Measurements from ENCODE around the gene CD177.
"Not testable (repeated sequence)": the region's sequence is repeated elsewhere in the genome, so short reads cannot be mapped to it uniquely, and the experiment has no call there.

CD177 gene

DNA sequence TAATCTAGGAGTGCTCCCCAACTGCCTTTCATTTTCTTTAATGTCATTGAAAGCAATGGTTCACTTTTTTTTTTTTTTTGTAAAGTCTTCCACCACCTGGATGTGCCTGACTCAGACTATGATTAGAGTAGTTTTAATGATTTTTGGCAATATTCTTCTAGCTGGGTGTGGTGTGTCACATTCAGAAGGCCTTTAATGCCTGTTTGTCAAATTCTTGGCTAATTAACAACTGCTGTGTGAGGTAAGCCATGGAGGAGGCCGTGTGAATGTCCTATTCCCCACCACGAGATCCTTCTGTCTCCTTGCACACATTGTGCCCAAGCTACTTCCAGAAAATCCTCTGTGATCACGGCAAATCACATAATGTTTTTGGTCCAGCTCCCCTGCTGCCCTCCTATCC, 30.3 kb downstream of the CD177 start:
- DNase-seq = not testable (repeated sequence)

DNA sequence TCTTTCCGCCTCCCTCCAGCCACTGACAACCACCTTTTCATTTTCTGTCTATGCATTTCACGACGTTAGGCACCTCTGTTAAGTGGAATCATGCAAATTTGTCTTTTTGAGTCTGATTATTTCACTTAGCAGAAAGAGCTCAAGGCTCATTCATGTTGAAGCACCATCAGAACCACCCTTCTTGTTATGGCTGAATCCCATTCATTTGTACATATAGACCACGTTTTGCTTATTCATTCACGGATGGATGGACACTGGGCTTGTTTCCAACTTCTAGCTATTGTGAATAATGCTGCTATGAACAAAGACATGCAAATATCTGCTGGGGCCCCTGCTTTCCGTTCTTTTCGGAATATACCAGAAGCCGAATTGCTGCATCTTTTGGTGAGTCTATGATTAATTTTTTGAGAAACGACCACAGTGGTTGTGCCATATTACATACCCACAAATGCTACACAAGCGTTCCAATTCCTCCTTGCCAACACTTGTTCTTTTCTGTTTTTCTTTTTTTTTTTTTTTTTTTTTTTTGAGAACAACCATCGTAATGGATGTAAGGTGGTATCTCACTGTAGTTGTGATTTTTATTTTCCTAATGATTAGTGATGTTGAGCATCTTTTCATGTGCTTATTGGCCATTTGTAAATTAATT, 37.5 kb downstream of the CD177 start:
- peak; percentile 12 for DNase-seq

DNA sequence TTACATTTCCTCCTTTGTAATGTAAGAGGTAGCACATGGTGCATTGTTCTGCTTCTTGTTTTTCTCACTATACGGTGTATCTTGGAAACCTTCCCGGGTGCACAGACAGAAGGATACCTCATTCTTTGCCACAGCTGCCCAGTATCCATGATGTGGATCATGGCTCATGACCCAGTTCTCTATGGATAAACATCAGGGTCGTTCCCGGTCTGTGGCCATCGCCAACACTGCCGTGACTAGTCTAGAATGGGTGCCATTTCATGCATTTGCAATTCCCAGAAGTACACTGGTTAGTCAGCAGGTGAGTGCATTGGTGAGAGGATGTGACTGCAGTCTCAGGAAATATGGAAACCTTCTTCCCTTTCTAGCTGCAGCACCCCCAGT, 38.1 kb downstream of the CD177 start:
- DNase-seq = not testable (repeated sequence)

DNA sequence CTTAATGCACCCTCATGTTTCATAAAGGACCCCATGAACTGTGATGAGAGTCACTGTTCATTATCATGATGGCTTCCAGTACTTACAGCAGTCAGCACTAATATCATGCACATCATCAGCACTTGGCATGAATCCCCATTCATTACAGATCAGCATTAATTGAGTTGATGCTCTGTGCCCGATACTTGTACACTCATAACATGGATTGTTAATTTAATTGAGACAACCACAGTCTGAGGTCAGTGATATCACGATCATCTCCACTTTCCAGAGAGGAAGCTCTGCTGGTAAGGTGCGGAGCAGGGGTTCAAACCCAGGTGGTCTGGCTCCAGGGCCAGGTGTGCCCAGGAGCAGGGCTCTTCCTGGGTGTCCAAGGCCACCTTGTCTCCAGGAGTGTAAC, 40.0 kb downstream of the CD177 start:
- not testable (repeated sequence) for DNase-seq

DNA sequence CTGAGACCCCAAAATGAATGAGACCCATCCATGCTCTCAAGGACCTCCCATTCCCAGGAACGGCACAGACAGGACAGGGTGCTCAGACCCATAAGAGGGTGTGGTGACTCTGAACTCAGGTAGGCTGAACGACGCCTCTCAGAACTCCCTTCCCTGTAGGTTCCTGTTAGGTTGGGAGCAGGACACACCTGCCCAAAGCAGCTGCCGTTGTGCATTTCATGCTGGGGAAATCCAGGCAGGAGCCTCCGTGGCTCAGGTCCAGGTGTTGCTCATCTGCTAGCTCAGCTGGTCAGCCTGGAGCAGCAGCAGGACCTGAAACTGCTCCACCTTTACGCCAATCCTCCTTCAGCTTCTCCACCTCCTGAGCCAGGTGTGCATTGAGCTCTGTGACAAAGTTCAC, 42.1 kb downstream of the CD177 start:
- no peak for DNase-seq

DNA sequence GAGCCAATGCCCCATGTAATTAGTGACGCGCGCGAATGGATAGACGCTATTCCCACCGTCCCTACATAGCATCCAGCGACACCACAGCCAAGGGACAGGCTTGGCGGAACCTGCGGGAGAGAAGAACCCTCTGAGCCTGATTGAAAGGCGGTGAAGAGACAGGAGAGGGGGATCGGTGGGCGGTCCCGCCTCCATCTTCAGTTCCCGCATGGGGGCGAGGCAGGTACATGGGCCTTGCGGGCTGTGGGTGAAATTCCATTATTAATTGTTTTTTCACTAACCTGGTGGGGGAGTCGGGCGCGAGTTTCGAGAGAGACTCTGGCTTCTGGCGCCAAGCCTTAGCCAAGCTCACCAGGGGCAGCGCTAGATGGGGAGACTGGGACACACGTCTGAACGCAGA, 52.8 kb downstream of the CD177 start:
- DNase-seq = no peak

DNA sequence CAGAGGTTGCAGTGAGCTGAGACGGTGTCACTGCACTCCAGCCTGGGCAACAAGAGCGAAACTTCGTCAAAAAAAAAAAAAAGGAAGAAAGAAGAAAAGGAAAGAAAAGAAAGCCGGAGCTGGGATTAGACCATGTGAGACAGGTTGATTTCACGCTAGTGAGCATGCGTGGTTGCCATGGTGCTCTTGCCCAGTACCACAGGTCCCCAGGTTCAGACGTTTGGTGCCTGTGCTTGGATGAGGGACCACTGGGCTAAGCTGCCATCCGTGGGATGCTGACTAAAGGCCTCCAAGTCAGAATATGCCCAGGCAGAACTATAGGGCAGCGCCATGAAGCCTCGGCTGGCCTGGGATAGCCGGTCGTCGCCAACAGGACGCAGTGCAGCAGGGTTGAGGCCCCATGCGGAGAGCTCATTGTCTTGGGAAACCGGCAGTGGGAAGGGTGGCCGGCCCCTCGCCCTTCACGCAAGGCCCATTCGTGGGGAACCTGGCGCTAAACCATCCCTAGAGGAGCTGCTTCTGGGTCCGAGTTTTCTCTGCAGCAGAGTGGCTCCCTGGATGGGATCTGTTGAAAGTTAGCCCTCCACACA, 54.0 kb downstream of the CD177 start:
- no peak for DNase-seq

DNA sequence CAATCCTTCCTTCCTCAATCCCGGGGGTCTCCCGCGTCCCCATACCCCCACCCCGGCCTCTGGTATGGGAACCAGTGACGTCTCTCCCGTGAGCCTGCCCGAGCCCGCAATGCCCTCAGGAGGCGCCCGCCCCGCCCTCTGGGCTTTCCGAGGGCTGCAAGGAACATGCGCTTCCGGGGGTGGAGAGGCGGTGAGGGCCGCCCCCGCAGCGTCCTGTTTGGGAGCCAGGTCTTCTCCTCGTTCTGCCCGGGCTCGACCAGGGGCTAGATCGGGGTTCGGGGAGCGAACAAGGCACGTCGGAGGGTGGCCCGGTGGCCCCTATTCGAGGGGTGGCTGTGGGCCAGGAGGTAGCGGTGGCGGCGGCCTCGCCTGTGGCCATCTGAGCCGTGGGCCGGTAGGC, 54.6 kb downstream of the CD177 start:
- no peak for DNase-seq

DNA sequence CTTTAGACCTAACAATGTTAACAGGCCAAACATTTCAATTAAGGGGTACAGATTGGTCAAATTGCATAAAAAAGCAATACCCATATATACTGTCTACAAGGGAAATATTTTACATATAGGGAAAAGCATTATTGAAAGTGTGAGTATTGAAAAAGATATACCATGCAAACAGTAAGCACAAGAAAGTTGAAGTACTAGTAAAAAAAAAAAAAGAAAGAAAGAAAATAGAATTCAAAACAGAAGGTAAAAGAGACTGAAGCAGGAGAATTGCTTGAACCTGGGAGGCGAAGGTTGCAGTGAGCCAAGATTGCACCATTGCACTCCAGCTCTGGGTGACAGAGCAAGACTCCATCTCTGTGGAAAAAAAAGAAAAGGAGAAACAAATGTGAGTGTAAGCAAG, 55.9 kb downstream of the CD177 start:
- DNase-seq = no peak

DNA sequence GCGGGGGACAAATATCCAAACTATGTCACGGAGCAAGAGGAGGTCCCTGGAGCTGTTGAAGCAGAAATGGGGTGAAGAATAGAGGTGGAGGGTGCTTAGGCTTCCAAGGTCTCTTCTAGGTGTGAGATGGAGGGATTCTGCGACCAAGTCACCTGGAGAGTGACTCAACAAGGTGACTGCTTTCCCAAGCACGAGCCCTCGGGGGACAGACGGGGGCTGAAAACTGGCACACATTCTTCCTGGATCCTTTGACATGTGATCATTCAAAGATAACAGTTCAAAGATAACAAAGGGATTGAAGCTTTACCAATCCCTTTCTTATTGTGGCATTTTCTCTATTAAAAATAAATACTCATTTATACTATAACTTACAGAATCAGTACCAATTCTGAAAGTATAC, 59.0 kb downstream of the CD177 start:
- DNase-seq = no peak
